Esophagus squamous epithelium (tissue), 4 donors: Measurements from ENCODE around the gene ADK.

Source experiments
- CTCF ChIP-seq, 6 experiments: fragments of 450-650 bp in 4 of 6; fragments of 200-600 bp in 2 of 6; sonication (generic) in 2 of 6; IDR thresholded peaks; one replicate each; pipeline ENCODE4 v1.5.1; 2016 to 2019; ENCODE audit warnings: antibody characterized with exemption in 6 of 6, mild to moderate bottlenecking in 4 of 6, moderate library complexity in 4 of 6
- POLR2A ChIP-seq, 4 donors: fragments of 450-650 bp; IDR thresholded peaks; one replicate each; pipeline ENCODE4 v1.6.1; 2017; ENCODE audit warnings: antibody characterized with exemption in 4 of 4, mild to moderate bottlenecking in 4 of 4, moderate library complexity in 3 of 4

GRCh38 chr10:74231375-74231774 lies 80.4 kb downstream of the ADK start:
- TF ChIP-seq CTCF (IDR thresholded peaks at IDR 0.05): no peak
- TF ChIP-seq POLR2A (IDR thresholded peaks at IDR 0.05): no peak
